Measurements from ENCODE around the gene SLC24A3.

- TF ChIP-seq FOXA1 (IDR thresholded peaks at IDR 0.05) (no peak), BHLHE40 (IDR thresholded peaks at IDR 0.05; ENCODE audit: borderline replicate concordance) (no peak), SP1 (IDR thresholded peaks at IDR 0.05) (no peak), ELF4 (IDR thresholded peaks at IDR 0.05) (no peak), SUZ12 (IDR thresholded peaks at IDR 0.05) (no peak), PKNOX1 (IDR thresholded peaks at IDR 0.05) (no peak), HDGF (IDR thresholded peaks at IDR 0.05; ENCODE audit: borderline replicate concordance) (no peak), NFRKB (IDR thresholded peaks at IDR 0.05) (no peak), FOXK2 (IDR thresholded peaks at IDR 0.05) (no peak), FOXM1 (IDR thresholded peaks at IDR 0.05; ENCODE audit: borderline replicate concordance) (no peak), CTBP1 (IDR thresholded peaks at IDR 0.05; ENCODE audit: borderline replicate concordance) (no peak), L3MBTL2 (conservative IDR thresholded peaks at IDR 0.05) (no peak), LEF1 (IDR thresholded peaks at IDR 0.05; ENCODE audit: borderline replicate concordance) (no peak)
These were observed 485.0 kb downstream of the SLC24A3 start for GRCh38 chr20:19697415-19697814.
